Fibroblast of upper back skin (primary cell): ENCODE results near the gene GHSR.

Experiments
- DNase-seq: peaks from one replicate; pipeline ENCODE4 v3.0.0-alpha.2; 2013

Gene GHSR

DNA sequence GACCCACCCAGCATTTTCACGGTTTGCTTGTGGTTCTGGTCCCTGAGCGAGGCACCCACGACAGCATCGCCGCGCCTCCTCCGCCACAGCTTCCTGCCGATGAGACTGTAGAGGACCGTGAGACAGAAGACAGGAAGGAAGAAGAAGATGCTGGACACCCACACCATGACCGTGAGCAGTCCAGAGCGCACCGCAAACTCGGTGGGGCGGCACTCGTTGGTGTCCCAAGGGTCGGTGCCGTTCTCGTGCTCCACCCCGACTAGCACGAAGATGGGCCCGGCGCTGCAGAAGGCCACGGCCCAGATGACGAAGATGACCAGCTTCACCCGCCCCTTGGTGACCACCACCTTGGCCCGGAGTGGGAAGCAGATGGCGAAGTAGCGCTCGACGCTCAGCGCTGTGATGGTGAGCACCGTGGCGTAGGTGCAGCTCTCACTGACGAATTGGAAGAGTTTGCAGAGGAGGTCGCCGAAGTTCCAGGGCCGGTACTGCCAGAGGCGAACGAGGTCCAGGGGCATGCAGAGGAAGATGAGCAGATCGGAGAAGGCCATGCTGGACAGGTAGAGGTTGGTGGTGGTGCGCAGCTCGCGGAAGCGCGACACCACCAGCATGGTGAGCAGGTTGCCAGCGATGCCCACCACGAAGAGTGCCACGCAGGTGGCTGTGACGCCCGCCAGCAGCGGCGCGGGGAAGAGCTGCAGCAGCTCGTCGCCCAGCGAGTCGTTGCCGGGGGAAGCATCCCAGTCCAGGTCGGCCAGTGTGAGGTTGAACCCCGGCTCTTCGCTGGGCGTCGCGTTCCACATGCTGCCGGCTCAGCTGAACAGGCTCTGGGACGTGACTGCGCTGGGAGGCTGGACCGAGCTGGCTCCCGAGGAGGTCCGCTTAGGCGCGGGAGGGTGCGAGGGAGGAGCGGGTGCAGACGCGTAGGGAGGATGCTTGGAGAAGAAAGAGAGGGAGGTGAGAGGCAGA, at the start of gene GHSR:
TSS of gene GHSR (minus strand) at position 846 of the 969 bp plus-strand sequence. CDS start at position 803, 43 bp downstream.
- no peak for DNase-seq

GRCh38 chr3:172490198-172490669, 42.0 kb upstream of the GHSR start:
- peak; percentile 68 for DNase-seq

GRCh38 chr3:172478116-172478515, 29.9 kb upstream of the GHSR start:
- DNase-seq, result no peak

DNA sequence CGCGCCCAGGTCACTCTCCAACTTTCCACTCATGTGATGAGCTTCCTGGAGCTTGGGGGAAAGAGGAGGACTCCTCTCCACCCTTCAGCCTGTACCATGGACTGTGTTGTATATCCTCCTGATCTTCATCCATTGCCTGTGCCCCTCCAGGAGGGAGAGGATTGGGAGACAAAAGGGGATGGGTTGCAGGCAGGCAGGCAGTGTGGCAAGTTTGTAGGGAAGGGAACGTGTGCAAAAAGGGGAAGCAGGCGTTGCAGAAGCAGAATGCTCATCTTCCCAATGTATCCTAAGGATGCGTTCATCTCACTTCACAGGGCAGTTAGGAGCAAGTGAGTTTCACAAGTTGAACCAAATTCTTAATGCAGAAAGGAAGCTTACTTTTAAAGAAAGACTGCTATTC, 28.1 kb upstream of the GHSR start:
- DNase-seq, result no peak

GRCh38 chr3:172475703-172476102, 27.4 kb upstream of the GHSR start:
- no peak for DNase-seq

- no peak for DNase-seq
Measured at GRCh38 chr3:172471903-172472302, 23.6 kb upstream of the GHSR start.

GRCh38 chr3:172470588-172470987, 22.3 kb upstream of the GHSR start:
- DNase-seq, result no peak

DNA sequence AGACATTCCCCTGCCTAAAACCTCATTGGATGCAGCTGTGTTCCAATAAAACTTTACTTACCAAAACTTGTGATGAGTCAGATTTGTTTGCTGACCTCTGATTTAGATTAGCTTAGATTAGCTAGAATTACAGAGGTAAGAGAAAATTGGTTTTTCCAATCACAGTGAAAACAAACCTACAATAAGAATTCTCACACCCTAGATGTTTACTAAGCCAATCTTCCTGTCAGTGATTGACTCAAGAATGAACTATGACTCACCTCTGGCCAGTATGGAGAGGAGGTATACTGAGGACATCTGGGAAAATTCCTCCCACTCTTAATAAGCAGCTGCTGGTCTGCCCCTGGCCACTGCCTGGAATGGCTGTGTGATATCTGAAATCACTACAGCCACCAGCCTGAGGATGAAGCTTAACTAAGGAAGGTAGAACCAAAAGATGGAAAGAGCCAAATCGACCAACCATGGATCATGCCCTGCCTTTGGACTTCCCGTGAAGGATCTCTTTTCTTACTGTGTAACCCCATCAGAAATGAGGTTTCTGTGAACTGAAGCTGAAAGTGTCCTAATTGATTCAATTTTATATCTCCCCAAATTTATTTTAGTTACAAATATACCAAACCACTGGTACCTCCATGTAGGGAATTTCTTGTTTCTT, 19.0 kb upstream of the GHSR start:
- DNase-seq, result peak; percentile 43

DNA sequence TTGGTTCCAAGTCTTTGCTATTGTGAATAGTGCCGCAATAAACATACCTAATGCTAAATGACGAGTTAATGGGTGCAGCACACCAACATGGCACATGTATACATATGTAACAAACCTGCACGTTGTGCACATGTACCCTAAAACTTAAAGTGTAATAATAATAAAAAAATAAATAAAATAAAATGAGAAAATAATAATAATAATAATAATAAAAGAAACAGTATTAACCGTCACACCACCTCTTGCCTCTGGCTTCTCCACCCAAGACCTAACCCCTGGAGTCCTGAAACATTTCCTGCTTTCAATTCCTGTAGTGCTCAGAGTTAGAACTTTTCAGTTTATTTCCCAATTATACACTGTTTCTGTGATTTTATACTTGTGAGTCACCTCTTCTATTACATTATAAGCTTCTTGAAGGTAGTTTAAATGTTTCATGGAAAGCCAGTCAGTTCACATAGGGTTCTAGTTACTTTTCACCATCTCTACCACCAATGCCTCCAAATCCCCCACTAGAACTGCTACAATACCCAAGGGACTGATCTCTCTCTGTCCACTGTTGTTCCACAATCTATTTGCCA, 18.4 kb upstream of the GHSR start:
- DNase-seq, result no peak

- DNase-seq, result no peak
Measured at GRCh38 chr3:172465281-172465680, 17.0 kb upstream of the GHSR start.

- no peak for DNase-seq
Measured at GRCh38 chr3:172464306-172464705, 16.1 kb upstream of the GHSR start.

- DNase-seq, result peak; percentile 25
Measured at GRCh38 chr3:172461530-172462138, 13.4 kb upstream of the GHSR start.

GRCh38 chr3:172456404-172456803, 8.1 kb upstream of the GHSR start:
- no peak for DNase-seq

DNA sequence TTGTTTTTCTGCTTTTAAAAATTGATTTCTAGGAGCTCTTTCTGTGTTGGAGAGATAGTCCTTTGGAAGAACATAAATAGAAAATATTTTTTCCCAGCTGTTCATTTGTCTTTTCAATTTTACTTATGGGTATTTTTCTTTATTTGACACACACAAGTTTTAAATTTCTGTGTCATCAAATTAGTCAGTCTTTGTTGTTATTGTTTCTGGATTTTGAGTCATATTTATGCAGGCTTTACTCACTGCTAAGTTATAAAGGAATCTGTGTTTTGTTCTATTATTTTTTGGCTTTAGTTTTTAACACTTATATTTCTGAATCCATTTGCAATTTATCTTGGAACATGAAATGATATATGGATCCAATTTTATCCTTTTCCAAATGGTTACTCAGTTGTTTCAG, 5.9 kb upstream of the GHSR start:
- no peak for DNase-seq

GRCh38 chr3:172449466-172450149, 1.4 kb upstream of the GHSR start:
- DNase-seq, result peak; percentile 35

GRCh38 chr3:172448661-172449465, 607 bp upstream of the GHSR start:
- no peak for DNase-seq

DNA sequence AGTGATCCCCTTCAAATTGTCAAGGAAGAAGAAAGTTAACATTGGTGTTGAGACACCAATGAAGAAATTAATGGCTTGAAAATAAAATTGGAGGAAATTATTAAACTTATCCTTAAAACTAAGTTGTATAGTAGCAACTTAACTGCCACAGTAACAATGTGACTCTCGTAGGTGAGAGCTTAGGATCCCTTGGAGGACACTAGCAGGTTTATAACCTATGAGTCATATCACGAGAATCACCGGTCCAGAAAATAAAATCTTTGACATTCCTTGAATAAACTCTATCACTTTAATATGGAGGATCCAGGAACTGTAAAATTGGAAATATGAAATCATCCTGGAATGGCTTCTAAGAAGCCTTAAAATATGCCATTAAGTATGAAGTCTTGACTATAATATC, 2.1 kb downstream of the GHSR start:
- DNase-seq, result no peak

- no peak for DNase-seq
Measured at GRCh38 chr3:172444821-172445220, 3.4 kb downstream of the GHSR start.

DNA sequence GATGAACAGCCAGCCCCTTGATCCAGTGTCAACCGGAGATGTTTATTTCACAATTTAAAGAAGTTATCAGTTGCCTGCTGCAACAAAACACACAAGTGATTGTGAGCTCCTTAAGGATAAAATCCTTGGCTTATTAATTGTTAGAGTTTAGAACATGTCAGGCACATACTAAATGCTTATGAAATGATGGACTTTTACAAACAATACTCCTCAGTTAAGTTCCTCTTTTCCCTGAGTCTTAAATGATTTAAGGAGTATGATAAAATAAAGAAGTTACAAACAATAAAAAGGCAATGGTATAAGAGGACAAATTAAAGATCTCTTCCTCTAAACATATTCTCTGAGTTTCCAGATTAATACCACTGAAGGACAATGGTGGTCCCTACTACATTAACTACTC, 5.7 kb downstream of the GHSR start:
- DNase-seq, result no peak

GRCh38 chr3:172441581-172441980, 6.7 kb downstream of the GHSR start:
- DNase-seq, result no peak

DNA sequence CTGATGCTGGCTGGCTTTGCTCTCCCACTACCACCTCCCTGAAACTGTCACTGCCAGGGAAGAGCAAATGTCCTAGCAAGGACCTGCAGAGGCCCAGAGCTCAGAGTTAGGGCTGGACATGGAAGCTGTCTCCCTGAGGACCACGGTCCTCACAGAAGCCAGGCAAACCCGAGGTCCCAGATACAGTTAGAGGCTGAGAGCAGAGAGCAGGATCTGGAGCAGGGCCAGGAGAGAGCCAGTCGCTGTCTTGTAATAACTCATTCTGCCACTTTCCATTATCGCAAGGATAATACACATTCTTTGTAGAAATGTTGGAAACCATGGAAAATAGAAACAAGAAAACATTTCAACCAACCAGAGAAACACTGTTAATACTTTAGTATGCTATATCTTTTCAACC, 10.1 kb downstream of the GHSR start:
- DNase-seq, result no peak

DNA sequence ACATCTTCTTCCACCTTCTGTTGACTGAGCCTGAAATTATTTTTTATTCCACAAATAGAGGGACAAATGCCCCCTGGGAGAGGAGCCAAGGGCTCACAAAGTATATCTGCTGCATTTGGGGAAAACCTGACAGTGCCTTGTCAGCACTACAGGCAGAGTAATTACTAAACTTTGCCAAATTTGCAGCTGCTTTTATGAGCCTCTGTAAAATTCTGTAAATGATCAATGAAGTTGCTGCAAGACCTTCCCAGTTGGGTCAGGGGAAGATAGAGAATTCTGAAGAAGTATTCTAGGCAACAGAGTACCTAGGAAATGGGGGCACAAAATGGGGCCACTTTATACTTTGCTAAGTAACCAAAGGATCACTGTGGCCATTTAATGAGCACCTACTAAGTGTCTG, 10.5 kb downstream of the GHSR start:
- DNase-seq, result no peak
